Natural killer cell (primary cell): Measurements from ENCODE around the gene UST. TPM values are rescaled to one million over a fixed set of nuclear protein-coding genes. Genes with fewer than 3 reads are reported as not detected.

Experiments used
- ATAC-seq, 3 donors: fragments of 150-1000 bp in 2 of 3; fragments of 200-7000 bp in 1 of 3; cut with Tn5 transposase; 1 replicate in 1 of 3; 2 replicates in 2 of 3; pipeline ENCODE4 v1.10.0; 2021; ENCODE audit warnings: mild to moderate bottlenecking in 2 of 3, moderate library complexity in 2 of 3
- DNase-seq, 2 donors: peaks; one replicate each; pipeline versions ENCODE4 v3.0.0 to v3.0.0-alpha.2; 2013 to 2021; ENCODE audit warnings: mixed read lengths in 1 of 2
- H3K27ac ChIP-seq: one replicate; pipeline ENCODE4 v1.5.1; 2013; ENCODE audit warnings: mild to moderate bottlenecking, low read length
- H3K27me3 ChIP-seq: one replicate; pipeline ENCODE4 v1.6.1; 2013; ENCODE audit warnings: low read length; ENCODE audit not compliant: control insufficient read depth, insufficient read depth
- H3K36me3 ChIP-seq: one replicate; pipeline ENCODE4 v1.6.1; 2013; ENCODE audit warnings: low read length; ENCODE audit not compliant: control insufficient read depth, insufficient read depth
- H3K4me1 ChIP-seq: one replicate; pipeline ENCODE4 v1.6.1; 2013; ENCODE audit warnings: low read length; ENCODE audit not compliant: control insufficient read depth, insufficient read depth
- H3K4me3 ChIP-seq: one replicate; pipeline ENCODE4 v1.5.1; 2013; ENCODE audit warnings: low read length
- H3K9me3 ChIP-seq: one replicate; pipeline ENCODE4 v1.6.1; 2013; ENCODE audit warnings: low read length; ENCODE audit not compliant: control insufficient read depth, insufficient read depth
- H3K27ac Mint-ChIP-seq, 2 donors: one replicate each; pipeline ENCODE4 v1.8.0; 2022; ENCODE audit warnings: mild to moderate bottlenecking in 2 of 2, mixed read lengths in 2 of 2, moderate library complexity in 1 of 2
- H3K27me3 Mint-ChIP-seq, 2 donors: one replicate each; pipeline ENCODE4 v1.8.0; 2022; ENCODE audit warnings: low read depth in 2 of 2, mixed read lengths in 2 of 2
- H3K36me3 Mint-ChIP-seq: one replicate; pipeline ENCODE4 v1.8.0; 2022; ENCODE audit warnings: mixed read lengths
- H3K4me1 Mint-ChIP-seq, 2 donors: one replicate each; pipeline ENCODE4 v1.8.0; 2022; ENCODE audit warnings: mixed read lengths in 2 of 2
- H3K4me3 Mint-ChIP-seq: one replicate; pipeline ENCODE4 v1.8.0; 2022; ENCODE audit warnings: mild to moderate bottlenecking, moderate library complexity, mixed read lengths
- H3K9me3 Mint-ChIP-seq, 2 donors: one replicate each; pipeline ENCODE4 v1.8.0; 2022; ENCODE audit warnings: mixed read lengths in 2 of 2
- WGBS: methylation state at CpG from one replicate; pipeline ENCODE4 v1.1.7; 2013; ENCODE audit warnings: missing lambda C conversion rate; ENCODE audit not compliant: insufficient coverage; 5-methylcytosine and 5-hydroxymethylcytosine counted together
- intact Hi-C: fragments of 100-400 bp; cut with micrococcal nuclease; formaldehyde crosslinking; loops from one replicate; pipeline ENCODE4 v1.14.2; 2022
- total RNA-seq, 4 donors: library from RNA; stranded (reverse); fragments of 120-200 nt in 1 of 4; gene quantifications; one replicate each; pipeline versions ENCODE4 v1.2.3 to v1.2.4, GENCODE V29; 2013 to 2022
- TF ChIP-seq, protein P1 (sequence below): fragments of 200-600 bp; IDR thresholded peaks from one replicate; pipeline ENCODE4 v1.8.0; 2022; ENCODE audit warnings: antibody characterized with exemption

UST gene
- total RNA-seq, 3 donors from 2014 or later (not counting 1 experiment from before 2014, with no cell fraction given), result 6.3 to 11.9 (median 10.6) TPM

DNA sequence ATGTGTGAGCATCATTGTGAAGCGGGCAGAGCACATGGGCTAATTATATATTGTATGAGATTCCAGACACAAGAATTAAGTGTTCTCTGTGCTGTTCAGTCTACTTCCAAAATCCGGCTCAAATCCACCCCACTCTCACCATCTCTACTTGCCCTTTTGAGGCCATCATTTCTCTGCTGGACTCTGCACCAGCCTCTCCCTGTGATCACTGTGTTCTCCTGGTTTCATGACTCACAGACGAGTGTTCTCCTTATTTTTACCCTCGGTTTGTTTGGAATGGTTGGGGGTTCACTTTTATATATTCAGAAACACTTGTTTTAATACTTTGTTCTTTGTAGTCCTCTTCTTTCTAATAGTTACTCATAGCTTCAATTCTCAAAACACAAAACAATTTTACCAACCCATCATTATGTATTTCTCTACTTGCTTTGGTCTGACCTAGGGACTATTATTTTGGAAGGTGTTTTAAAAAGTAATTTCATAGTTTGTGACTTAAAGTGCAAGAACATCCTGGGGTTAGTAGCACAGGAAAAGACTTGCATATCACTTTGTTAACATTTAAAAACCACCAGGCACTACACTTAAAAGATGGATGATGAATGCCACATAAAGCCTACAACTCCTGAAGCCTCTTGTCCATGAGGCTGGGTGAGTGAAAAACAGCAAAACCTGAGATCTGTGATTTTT is 82.7 kb downstream of the UST start:
- Histone ChIP-seq H3K27me3 (no peaks in the 10 kb centered on the region), H3K4me3 (no peak overlapping the region), H3K9me3 (no peaks in the 10 kb centered on the region), H3K4me1 (peaks cover 27% of the 10 kb centered on the region), H3K36me3 (no peaks in the 10 kb centered on the region), H3K27ac (peak overlapping the region; percentile 15)
- Mint-ChIP-seq H3K36me3 (no peaks in the 10 kb centered on the region), H3K27ac (peak overlapping the region; percentile 85 to 96), H3K9me3 (no peaks in the 10 kb centered on the region), H3K4me1 (peaks cover 50 to 60% of the 10 kb centered on the region in 2 donors), H3K27me3 (no peaks in the 10 kb centered on the region), H3K4me3 (peak overlapping the region; percentile 97)
- DNase-seq (peak in 1 of 2 donors; percentile 24), ATAC-seq (peak; percentile 58 to 73 (median 67))
- intact Hi-C loops, result loop anchor here (5.0 kb wide), 1 partner anchor 82 kb away; the partner anchor contains the start of gene UST
- WGBS, result 100% methylated on average over 2 of the region's 4 CpGs
- TF ChIP-seq, protein P1, sequence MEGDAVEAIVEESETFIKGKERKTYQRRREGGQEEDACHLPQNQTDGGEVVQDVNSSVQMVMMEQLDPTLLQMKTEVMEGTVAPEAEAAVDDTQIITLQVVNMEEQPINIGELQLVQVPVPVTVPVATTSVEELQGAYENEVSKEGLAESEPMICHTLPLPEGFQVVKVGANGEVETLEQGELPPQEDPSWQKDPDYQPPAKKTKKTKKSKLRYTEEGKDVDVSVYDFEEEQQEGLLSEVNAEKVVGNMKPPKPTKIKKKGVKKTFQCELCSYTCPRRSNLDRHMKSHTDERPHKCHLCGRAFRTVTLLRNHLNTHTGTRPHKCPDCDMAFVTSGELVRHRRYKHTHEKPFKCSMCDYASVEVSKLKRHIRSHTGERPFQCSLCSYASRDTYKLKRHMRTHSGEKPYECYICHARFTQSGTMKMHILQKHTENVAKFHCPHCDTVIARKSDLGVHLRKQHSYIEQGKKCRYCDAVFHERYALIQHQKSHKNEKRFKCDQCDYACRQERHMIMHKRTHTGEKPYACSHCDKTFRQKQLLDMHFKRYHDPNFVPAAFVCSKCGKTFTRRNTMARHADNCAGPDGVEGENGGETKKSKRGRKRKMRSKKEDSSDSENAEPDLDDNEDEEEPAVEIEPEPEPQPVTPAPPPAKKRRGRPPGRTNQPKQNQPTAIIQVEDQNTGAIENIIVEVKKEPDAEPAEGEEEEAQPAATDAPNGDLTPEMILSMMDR, result no peak

DNA sequence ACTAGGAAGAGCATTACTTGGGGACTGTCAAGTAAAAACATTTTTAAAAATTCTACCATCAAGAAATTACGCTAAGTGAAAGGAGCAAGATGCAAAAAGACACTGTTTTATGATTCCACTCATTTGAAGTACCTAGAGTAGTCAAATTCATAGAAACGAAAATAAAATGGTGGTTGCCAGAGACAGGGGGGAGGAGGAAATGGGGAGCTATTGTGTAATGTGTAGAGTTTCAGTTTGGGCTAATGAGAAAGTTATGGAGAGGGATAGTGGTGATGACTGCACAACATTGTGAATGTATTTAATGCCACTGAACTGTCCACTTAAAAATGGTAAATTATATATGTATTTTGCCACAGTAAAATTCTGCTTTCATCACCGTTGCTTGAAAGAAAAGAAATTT is 83.8 kb downstream of the UST start:
- ATAC-seq (peak; percentile 47 to 52 (median 51)), DNase-seq (peak in 1 of 2 donors; percentile 52)
- Mint-ChIP-seq H3K36me3 (no peaks in the 10 kb centered on the region), H3K4me3 (peak overlapping the region; percentile 97), H3K9me3 (no peaks in the 10 kb centered on the region), H3K27me3 (no peaks in the 10 kb centered on the region), H3K27ac (peak overlapping the region; percentile 85 to 96), H3K4me1 (peaks cover 41 to 53% of the 10 kb centered on the region in 2 donors)
- Histone ChIP-seq H3K27me3 (no peaks in the 10 kb centered on the region), H3K4me1 (peaks cover 27% of the 10 kb centered on the region), H3K36me3 (no peaks in the 10 kb centered on the region), H3K27ac (peak overlapping the region; percentile 15), H3K4me3 (peak overlapping the region; percentile 22), H3K9me3 (no peaks in the 10 kb centered on the region)
- TF ChIP-seq, protein P1, result no peak
- 44% methylated on average over 3 of the region's 3 CpGs for WGBS
- intact Hi-C loops, result loop anchor here (1.0 to 5.0 kb wide), 2 partner anchors 69 to 83 kb away; partner anchors contain the start of gene UST

DNA sequence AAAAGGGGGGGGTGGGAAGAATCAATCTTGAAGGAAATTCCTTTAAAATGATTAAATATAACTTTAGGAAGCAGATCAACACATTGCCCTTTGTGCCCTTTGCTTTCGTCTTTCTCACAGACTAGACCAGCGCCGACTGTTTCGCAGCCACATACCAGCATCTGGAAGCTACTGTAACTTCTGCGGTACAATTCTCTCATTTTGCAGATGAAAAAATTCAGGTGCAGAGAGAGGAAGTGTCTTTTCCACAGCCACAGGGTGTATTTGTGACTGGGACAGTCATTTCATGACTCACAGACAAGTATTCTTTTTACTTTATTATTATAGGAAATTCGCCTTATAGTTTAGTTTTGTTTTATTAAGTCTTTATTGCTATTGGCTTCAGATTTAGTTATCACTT is 84.2 kb downstream of the UST start:
- H3K27me3 ChIP-seq, result no peaks in the 10 kb centered on the region
- Mint-ChIP-seq H3K36me3 (no peaks in the 10 kb centered on the region), H3K27me3 (no peaks in the 10 kb centered on the region), H3K9me3 (no peaks in the 10 kb centered on the region), H3K4me1 (peaks cover 36 to 53% of the 10 kb centered on the region in 2 donors), H3K4me3 (peak overlapping the region; percentile 97), H3K27ac (peak overlapping the region; percentile 85 to 96)
- peak; percentile 19 to 67 for DNase-seq
- peaks cover 26% of the 10 kb centered on the region for H3K4me1 ChIP-seq
- H3K9me3 ChIP-seq, result no peaks in the 10 kb centered on the region
- WGBS, result 11% methylated on average over 2 of the region's 6 CpGs
- no peaks in the 10 kb centered on the region for H3K36me3 ChIP-seq
- ATAC-seq, result peak; percentile 75 to 83 (median 75)
- H3K27ac ChIP-seq, result peak overlapping the region; percentile 15
- intact Hi-C loops, result loop anchor here (1.0 to 5.0 kb wide), 2 partner anchors 70 to 84 kb away; partner anchors contain the start of gene UST
- H3K4me3 ChIP-seq, result peak overlapping the region; percentile 22
- TF ChIP-seq, protein P1, result no peak
